BJ (cell line): Measurements from ENCODE around the gene VWF. TPM values are rescaled to one million over a fixed set of nuclear protein-coding genes. Genes with fewer than 3 reads are reported as not detected.

Experiments
- CTCF ChIA-PET: fragments of 350-600 bp; formaldehyde crosslinking; extraction: SDS; loops from one replicate; lab custom pipeline; 2021; ENCODE audit warnings: antibody characterized with exemption, inconsistent platforms; lab: Yijun Ruan, JAX
- POLR2A ChIA-PET: fragments of 300-600 bp; sonication (Branson Sonifier 250); formaldehyde crosslinking; extraction: SDS; loops from one replicate; lab custom pipeline; 2021; ENCODE audit warnings: antibody characterized with exemption; lab: Charles Lee
- DNase-seq: peaks from one replicate; pipeline ENCODE4 v3.0.0-alpha.2; 2011; ENCODE audit warnings: low read depth
- H3K27me3 ChIP-seq: 2 replicates; pipeline ENCODE4 v1.6.0; 2011; ENCODE audit warnings: low read length; ENCODE audit not compliant: control insufficient read depth, insufficient read depth
- H3K36me3 ChIP-seq: 2 replicates; pipeline ENCODE4 v1.5.1; 2011; ENCODE audit warnings: low read length; ENCODE audit not compliant: control insufficient read depth, insufficient read depth
- H3K4me3 ChIP-seq: 2 replicates; pipeline ENCODE4 v1.5.1; 2011; ENCODE audit warnings: low read depth, mild to moderate bottlenecking, control low read depth, low read length
- CTCF ChIP-seq: IDR thresholded peaks from 2 replicates; pipeline ENCODE4 v1.5.1; 2011; ENCODE audit warnings: low read depth, mild to moderate bottlenecking, control low read depth, inconsistent platforms, low read length, moderate library complexity; ENCODE audit not compliant: insufficient read depth
- polyA plus RNA-seq: library from polyadenylated mRNA; depleted of rRNA; stranded (reverse); fragments of >200 nt; gene quantifications from 2 replicates; pipeline ENCODE4 v1.2.3, GENCODE V29; 2011

VWF gene
- polyA plus RNA-seq, 1 experiment = 0.06 TPM

- no peak overlapping the region for H3K4me3 ChIP-seq
- no peak for DNase-seq
- CTCF ChIA-PET = interaction anchor here (0.7 to 1.2 kb wide), 2 partner anchors 9 to 242 kb away, joined by 3 read pairs; no protein-coding TSS in a partner anchor
- POLR2A ChIA-PET = no interaction called here
- TF ChIP-seq CTCF = no peak
- no peaks in the 10 kb centered on the region for H3K36me3 ChIP-seq
- H3K27me3 ChIP-seq = peaks cover 6% of the 10 kb centered on the region
These were observed 170.5 kb downstream of the VWF start for GRCh38 chr12:5953835-5954586.

- DNase-seq = no peak
- POLR2A ChIA-PET = no interaction called here
- TF ChIP-seq CTCF = no peak
- no peak overlapping the region for H3K4me3 ChIP-seq
- peaks cover 6% of the 10 kb centered on the region for H3K27me3 ChIP-seq
- no peaks in the 10 kb centered on the region for H3K36me3 ChIP-seq
- CTCF ChIA-PET = interaction anchor here (1.2 kb wide), 1 partner anchor 15 kb away, joined by 3 read pairs; no protein-coding TSS in a partner anchor
These were observed 172.4 kb downstream of the VWF start for GRCh38 chr12:5952031-5952430.

- POLR2A ChIA-PET = no interaction called here
- CTCF ChIA-PET = no interaction called here
- TF ChIP-seq CTCF = no peak
- H3K27me3 ChIP-seq = peaks cover 24% of the 10 kb centered on the region
- H3K36me3 ChIP-seq = no peaks in the 10 kb centered on the region
- no peak for DNase-seq
- no peak overlapping the region for H3K4me3 ChIP-seq
These were observed 175.8 kb downstream of the VWF start for GRCh38 chr12:5948696-5949095.

- H3K36me3 ChIP-seq = no peaks in the 10 kb centered on the region
- no peak for TF ChIP-seq CTCF
- no peak overlapping the region for H3K4me3 ChIP-seq
- peaks cover 20% of the 10 kb centered on the region for H3K27me3 ChIP-seq
- POLR2A ChIA-PET = no interaction called here
- DNase-seq = no peak
- CTCF ChIA-PET = no interaction called here
These were observed 177.5 kb downstream of the VWF start for GRCh38 chr12:5947006-5947405.

- no peak for TF ChIP-seq CTCF
- Histone ChIP-seq H3K27me3 (peaks cover 18% of the 10 kb centered on the region), H3K4me3 (no peak overlapping the region), H3K36me3 (no peaks in the 10 kb centered on the region)
- ChIA-PET CTCF (no interaction called here), POLR2A (no interaction called here)
- DNase-seq = no peak
These were observed 178.1 kb downstream of the VWF start for GRCh38 chr12:5946388-5946787.
